Activated CD4-positive, alpha-beta T cell treated with anti-CD3 and anti-CD28 coated beads for 36 hours (primary cell): ENCODE measurements around the gene STK39. TPM values are rescaled to one million over a fixed set of nuclear protein-coding genes. Genes with fewer than 3 reads are reported as not detected.
"Not testable (repeated sequence)": the region's sequence is repeated elsewhere in the genome, so short reads cannot be mapped to it uniquely, and the experiment has no call there.

Source experiments
- ATAC-seq: fragments of 200-7000 bp; cut with Tn5 transposase; one replicate; pipeline ENCODE4 v1.10.0; 2021; ENCODE audit warnings: mild to moderate bottlenecking, moderate library complexity
- CTCF ChIA-PET: fragments of 350-600 bp; sonication (Branson Sonifier 250); formaldehyde crosslinking; loops from one replicate; lab custom pipeline; 2021; ENCODE audit warnings: antibody characterized with exemption; lab: Charles Lee
- POLR2A ChIA-PET: fragments of 350-600 bp; sonication (Branson Sonifier 250); formaldehyde crosslinking; loops from one replicate; lab custom pipeline; 2021; ENCODE audit warnings: antibody characterized with exemption, inconsistent platforms; lab: Charles Lee
- DNase-seq: peaks from one replicate; pipeline ENCODE4 v3.0.0-alpha.2; 2020
- H3K27ac Mint-ChIP-seq: one replicate; pipeline ENCODE4 v1.8.0; 2021; ENCODE audit warnings: mixed read lengths
- H3K27me3 Mint-ChIP-seq: one replicate; pipeline ENCODE4 v1.8.0; 2021; ENCODE audit warnings: mixed read lengths
- H3K36me3 Mint-ChIP-seq: one replicate; pipeline ENCODE4 v1.8.0; 2021; ENCODE audit warnings: low read depth, mixed read lengths
- H3K4me1 Mint-ChIP-seq: one replicate; pipeline ENCODE4 v1.8.0; 2021; ENCODE audit warnings: mixed read lengths
- H3K4me3 Mint-ChIP-seq: one replicate; pipeline ENCODE4 v1.8.0; 2021; ENCODE audit warnings: mild to moderate bottlenecking, moderate library complexity, mixed read lengths
- H3K9me3 Mint-ChIP-seq: one replicate; pipeline ENCODE4 v1.8.0; 2021; ENCODE audit warnings: low read depth, mixed read lengths
- intact Hi-C, 2 experiments: fragments of 100-400 bp; cut with DNase I in 1 of 2; cut with micrococcal nuclease in 1 of 2; formaldehyde crosslinking; loops; one replicate each; pipeline versions ENCODE4 v1.14.2 to v1.15.1; 2022 to 2024; cut with DNase I, micrococcal nuclease
- total RNA-seq, 2 experiments: library from RNA; stranded (reverse); gene quantifications; one replicate each; pipeline ENCODE4 v1.2.3, GENCODE V29; 2021

Gene STK39
- total RNA-seq, 2 experiments from 2014 or later = 42.1 to 44.5 TPM

DNA sequence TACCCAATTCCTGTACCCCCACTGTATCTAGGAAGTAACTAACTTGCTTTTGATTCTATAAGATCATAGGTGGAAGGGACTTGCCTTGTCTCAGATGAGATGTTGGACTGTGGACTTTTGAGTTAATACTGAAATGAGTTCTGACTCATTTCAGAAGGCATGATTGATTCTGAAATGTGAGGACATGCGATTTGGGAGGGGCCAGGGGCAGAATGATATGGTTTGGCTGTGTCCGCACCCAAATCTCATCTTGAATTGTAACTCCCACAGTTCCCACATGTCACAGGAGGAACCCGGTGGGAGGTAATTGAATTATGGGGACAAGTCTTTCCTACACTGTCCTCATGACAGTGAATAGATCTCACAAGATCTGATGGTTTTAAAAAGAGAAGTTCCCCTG, 165.9 kb downstream of the STK39 start:
- H3K27me3 Mint-ChIP-seq, DNase-seq, intact Hi-C loops, CTCF ChIA-PET, H3K4me1 Mint-ChIP-seq, ATAC-seq, H3K27ac Mint-ChIP-seq, POLR2A ChIA-PET, H3K4me3 Mint-ChIP-seq, H3K9me3 Mint-ChIP-seq: not testable (repeated sequence)
- peaks cover 20% of the 10 kb centered on the region for H3K36me3 Mint-ChIP-seq

DNA sequence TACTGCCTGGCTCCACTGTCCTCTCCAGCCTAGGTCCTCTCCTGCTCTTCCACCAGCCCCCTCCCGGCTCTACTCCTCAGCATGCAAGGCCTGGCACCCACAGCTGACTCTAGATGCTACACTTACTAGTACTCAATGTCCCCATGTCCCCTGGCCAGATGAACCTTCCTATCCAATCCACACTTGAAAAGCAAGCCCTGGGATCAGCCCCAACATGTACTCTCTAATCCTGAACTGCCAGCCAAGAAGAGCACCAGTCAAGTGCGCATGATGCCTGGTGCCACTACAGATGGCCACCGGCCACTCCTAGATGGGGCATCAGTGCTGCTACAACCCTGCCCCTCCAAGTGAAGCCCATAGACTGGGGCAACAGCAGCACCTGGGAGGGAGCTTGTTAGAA, 168.2 kb downstream of the STK39 start:
- Mint-ChIP-seq H3K27me3 (no peaks in the 10 kb centered on the region), H3K4me1 (peaks cover 8% of the 10 kb centered on the region), H3K9me3 (peaks cover 8% of the 10 kb centered on the region), H3K4me3 (no peak overlapping the region), H3K27ac (no peak overlapping the region), H3K36me3 (peaks cover 23% of the 10 kb centered on the region)
- DNase-seq (no peak), ATAC-seq (no peak)
- intact Hi-C loops = no loop called here
- ChIA-PET POLR2A (no interaction called here), CTCF (no interaction called here)

DNA sequence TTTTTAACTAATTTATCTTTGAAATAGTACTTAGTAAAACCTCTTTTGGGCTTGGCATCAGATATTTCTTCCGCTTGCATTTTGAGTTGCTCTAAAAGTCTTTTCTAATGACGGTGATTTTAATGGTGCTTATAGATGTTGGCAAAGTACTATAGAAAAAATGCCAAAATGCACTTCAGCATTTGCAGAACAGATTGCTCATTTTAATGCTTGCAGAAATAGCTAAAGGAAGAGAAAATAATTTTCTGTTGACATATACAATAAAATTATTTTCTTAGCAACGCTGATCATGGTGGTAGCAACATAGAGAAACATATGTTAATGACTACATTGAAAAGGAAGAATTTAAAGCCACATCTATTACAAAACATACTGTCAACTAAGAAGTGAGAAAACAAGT, 170.7 kb downstream of the STK39 start:
- ChIA-PET CTCF (interaction anchor here (0.6 to 2.5 kb wide), 4 partner anchors 10 to 1855 kb away, joined by 3 to 9 read pairs (median 4); no protein-coding TSS in a partner anchor), POLR2A (no interaction called here)
- Mint-ChIP-seq H3K27ac (no peak overlapping the region), H3K4me3 (no peak overlapping the region), H3K9me3 (peaks cover under 1% of the 10 kb centered on the region), H3K27me3 (no peaks in the 10 kb centered on the region), H3K36me3 (peaks cover 24% of the 10 kb centered on the region), H3K4me1 (peaks cover 4% of the 10 kb centered on the region)
- ATAC-seq (no peak), DNase-seq (no peak)
- intact Hi-C loops = no loop called here

DNA sequence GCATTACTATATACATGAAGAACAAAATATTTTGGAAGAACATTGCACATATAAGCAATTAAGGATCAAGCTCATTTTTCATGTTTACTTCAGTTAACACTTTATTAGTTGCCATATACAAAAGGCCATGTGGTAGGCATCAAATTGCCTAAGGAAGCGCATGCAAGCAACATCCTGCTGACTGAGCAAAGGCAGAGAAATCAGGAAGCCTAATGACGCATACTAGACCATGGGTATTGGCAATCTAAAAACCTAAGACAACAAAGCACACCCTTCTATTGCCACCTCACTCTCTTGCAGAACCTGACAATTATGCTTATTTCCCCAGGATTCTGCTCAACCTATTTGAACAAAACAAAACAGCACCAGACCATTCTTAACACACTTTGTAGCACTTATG, 171.9 kb downstream of the STK39 start:
- Mint-ChIP-seq H3K4me1 (no peaks in the 10 kb centered on the region), H3K4me3 (no peak overlapping the region), H3K9me3 (no peaks in the 10 kb centered on the region), H3K36me3 (peaks cover 27% of the 10 kb centered on the region), H3K27me3 (no peaks in the 10 kb centered on the region), H3K27ac (no peak overlapping the region)
- ATAC-seq (no peak), DNase-seq (no peak)
- intact Hi-C loops = no loop called here
- ChIA-PET POLR2A (no interaction called here), CTCF (interaction anchor here (1.0 to 1.3 kb wide), 2 partner anchors 13 to 34 kb away, joined by 4 read pairs; no protein-coding TSS in a partner anchor)

DNA sequence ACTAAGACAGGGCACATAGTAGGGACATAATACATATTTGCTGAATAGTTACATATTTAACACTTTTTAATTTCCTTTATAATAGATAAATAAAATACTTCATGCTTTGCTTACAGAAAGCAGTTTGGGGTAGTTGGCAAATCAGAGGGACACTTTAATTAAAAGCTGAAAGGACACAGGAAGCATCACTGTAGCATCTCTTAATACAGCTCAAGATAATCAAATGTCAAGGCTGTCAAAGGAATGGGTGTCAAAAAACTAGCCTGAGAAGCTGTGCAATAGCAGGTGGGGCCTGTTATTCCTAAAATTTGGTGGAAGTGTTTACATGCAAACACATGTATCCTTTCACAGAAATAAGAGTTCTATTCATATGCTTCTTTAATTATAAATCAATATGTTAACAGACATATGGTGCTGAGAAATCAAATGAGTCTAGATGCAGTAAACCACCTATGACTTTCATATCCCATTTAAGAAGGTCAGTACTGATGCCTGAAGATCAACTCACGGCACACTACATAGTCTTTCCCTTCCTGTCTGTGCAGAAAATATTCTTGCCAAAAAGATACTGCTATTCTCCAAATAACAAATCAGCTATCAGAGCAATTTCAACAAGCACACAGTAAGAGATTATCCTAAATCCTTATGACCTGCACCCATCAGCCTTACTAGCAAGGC, 174.6 kb downstream of the STK39 start:
- CTCF ChIA-PET = interaction anchor here (0.9 kb wide), 1 partner anchor 46 kb away, joined by 3 read pairs; no protein-coding TSS in a partner anchor
- Mint-ChIP-seq H3K27me3 (no peaks in the 10 kb centered on the region), H3K27ac (no peak overlapping the region), H3K9me3 (no peaks in the 10 kb centered on the region), H3K36me3 (peaks cover 22% of the 10 kb centered on the region), H3K4me3 (no peak overlapping the region), H3K4me1 (no peaks in the 10 kb centered on the region)
- ATAC-seq (no peak), DNase-seq (no peak)
- POLR2A ChIA-PET = no interaction called here
- intact Hi-C loops = no loop called here

DNA sequence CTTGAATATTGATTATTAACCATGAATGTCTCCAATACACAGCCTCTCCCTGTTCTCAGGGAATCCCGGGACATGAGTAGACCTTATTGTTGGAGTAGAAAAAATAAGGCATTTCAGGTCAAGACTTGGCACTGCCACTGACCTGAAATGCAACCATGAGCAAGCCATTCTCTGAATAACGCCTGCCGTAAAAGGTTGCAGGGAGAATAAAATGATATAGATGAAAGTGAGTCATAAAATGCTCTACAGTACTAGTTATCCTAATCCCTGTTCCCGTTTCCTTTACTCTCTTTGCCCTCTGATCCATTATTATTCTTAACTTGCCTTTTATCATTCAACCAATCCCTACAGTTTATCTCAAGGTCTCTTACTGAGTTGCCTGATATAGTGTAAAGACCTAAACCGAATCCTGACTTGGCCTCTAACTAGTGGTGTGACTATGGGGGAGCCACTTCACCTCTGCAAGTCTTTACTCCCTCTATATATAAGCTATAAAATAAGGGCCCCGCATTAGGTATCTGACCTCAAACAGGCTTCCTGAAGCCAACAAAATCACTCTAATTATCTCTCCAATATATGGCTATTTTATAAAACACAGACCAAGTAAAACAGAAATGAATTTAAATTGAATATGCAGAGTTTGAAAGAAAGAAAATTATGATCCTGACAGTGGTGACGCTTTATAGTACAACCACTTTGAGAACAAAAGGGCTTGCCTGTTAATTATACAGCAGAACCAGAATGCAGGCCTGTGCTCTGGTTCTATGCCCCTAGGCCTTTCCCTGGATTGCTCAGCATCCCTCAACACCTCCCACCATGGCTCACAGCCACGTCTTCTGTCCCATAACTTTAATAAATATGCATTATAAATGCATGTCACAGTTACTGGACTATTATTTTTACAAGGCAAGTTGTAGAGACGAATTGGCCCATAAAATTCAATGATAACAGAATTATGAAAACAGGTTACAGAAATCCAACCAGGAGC, 183.1 kb downstream of the STK39 start:
- Mint-ChIP-seq H3K36me3 (peaks cover 40% of the 10 kb centered on the region), H3K27me3 (no peaks in the 10 kb centered on the region), H3K4me1 (peaks cover 2% of the 10 kb centered on the region), H3K27ac (no peak overlapping the region), H3K9me3 (no peaks in the 10 kb centered on the region), H3K4me3 (no peak overlapping the region)
- no peak for ATAC-seq
- ChIA-PET CTCF (interaction anchor here (1.6 kb wide), 1 partner anchor 54 kb away, joined by 4 read pairs; no protein-coding TSS in a partner anchor), POLR2A (no interaction called here)
- intact Hi-C loops = no loop called here
- DNase-seq = no peak

DNA sequence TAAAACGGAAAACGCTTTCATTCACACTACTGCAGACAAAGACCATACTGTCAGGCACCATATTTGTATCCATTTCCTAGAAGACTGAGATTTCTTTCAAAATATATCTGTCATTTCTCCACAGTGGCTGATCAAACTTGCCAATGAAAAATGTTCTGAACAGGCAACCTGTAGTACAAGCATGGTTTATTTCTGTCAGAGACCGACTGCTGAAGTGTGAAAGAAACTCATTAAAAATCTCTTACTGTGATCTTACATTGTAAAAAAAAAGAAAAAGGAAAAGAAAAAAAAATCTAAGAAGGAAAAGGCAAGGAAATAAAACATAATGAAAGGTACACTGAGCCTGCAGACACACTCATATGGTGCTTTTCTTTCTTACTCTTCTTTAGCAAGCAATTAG, 184.5 kb downstream of the STK39 start:
- peaks cover 2% of the 10 kb centered on the region for H3K4me1 Mint-ChIP-seq
- peaks cover 38% of the 10 kb centered on the region for H3K36me3 Mint-ChIP-seq
- no peaks in the 10 kb centered on the region for H3K9me3 Mint-ChIP-seq
- DNase-seq (no peak), ATAC-seq (no peak)
- no peak overlapping the region for H3K4me3 Mint-ChIP-seq
- no peaks in the 10 kb centered on the region for H3K27me3 Mint-ChIP-seq
- ChIA-PET POLR2A (no interaction called here), CTCF (interaction anchor here (0.7 to 1.6 kb wide), 3 partner anchors 13 to 57 kb away, joined by 3 to 4 read pairs (median 4); no protein-coding TSS in a partner anchor)
- intact Hi-C loops = no loop called here
- H3K27ac Mint-ChIP-seq = no peak overlapping the region

DNA sequence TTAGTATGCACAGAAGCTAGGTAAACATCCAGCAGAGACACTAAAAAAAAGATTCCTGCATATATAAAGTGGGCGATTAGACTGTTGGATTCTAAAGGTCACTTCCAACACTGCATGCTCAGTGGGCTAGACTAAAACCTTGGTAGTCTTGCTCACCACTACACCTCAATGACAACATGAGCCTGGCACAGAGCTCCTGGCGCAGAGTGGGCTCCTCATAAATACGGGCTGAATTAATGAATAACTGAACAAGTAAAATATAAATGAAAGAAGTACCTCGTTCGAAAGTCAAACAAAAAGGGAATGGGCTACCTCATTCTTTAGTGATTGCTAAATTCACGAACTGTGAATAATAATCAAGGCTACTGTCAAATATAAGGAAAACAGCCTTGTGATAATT, 185.3 kb downstream of the STK39 start:
- Mint-ChIP-seq H3K9me3 (no peaks in the 10 kb centered on the region), H3K4me3 (no peak overlapping the region), H3K27me3 (no peaks in the 10 kb centered on the region), H3K27ac (no peak overlapping the region), H3K4me1 (peaks cover 2% of the 10 kb centered on the region), H3K36me3 (peaks cover 30% of the 10 kb centered on the region)
- ATAC-seq (no peak), DNase-seq (no peak)
- ChIA-PET POLR2A (no interaction called here), CTCF (interaction anchor here (0.6 to 1.2 kb wide), 3 partner anchors 9 to 900 kb away, joined by 3 to 4 read pairs (median 4); no protein-coding TSS in a partner anchor)
- intact Hi-C loops = no loop called here

DNA sequence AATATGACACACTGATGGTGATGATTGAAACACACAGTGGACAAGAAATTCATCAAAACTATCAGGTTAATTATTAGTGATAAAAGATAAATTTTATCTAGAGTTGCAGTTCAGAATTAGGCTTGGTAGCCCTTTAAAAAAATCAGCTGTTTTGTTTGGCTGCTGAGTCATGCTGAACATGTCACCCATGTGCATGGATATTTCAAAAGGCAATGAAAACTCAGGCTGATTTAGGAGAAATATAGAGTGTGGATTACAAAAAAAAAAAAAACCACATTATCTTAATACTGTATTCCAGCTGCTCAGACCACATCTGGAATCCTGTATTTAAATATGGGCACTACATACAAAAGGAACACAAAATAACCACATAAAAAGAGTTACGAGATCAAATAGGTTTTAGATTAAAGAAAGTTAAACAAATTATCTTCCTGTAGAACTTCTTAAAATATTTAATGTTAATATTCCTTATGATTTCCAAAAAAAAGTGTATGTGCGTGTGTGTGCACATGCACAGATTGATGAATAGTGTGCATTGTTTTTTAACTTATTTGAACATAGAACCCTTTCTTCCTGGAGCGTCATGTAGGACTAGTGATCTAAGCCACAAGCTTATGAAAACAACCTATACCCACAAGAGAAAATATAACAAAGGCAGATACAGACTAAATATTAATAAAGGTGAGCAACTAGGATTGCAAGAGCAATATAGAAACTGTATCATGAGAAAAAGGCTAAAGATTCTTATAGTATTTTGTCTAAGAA, 186.2 kb downstream of the STK39 start:
- CTCF ChIA-PET = interaction anchor here (0.6 to 1.2 kb wide), 2 partner anchors 10 to 900 kb away, joined by 3 to 4 read pairs; no protein-coding TSS in a partner anchor
- H3K27me3 Mint-ChIP-seq = no peaks in the 10 kb centered on the region
- intact Hi-C loops = no loop called here
- POLR2A ChIA-PET = no interaction called here
- H3K4me3 Mint-ChIP-seq = no peak overlapping the region
- no peaks in the 10 kb centered on the region for H3K9me3 Mint-ChIP-seq
- ATAC-seq (no peak), DNase-seq (no peak)
- no peak overlapping the region for H3K27ac Mint-ChIP-seq
- peaks cover 30% of the 10 kb centered on the region for H3K36me3 Mint-ChIP-seq
- peaks cover 4% of the 10 kb centered on the region for H3K4me1 Mint-ChIP-seq

DNA sequence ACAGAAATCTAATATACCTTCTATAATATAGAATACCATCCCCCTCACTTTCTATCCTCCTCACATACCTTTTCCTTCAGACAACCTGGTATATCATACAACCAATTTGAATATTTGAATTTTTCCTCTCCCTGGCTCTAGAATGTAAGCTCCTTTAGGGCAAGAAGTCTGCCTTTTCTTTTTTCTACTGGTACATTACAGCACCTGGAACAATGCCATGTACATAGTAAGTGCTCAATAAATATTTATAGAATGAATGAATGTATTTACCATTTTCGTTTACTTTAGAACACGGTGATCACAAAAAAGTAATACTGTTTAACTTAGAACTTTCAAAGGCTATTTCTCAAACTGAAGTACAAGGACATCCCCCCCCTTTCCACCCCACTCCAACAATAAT, 187.6 kb downstream of the STK39 start:
- DNase-seq (no peak), ATAC-seq (no peak)
- no peak overlapping the region for H3K27ac Mint-ChIP-seq
- no peak overlapping the region for H3K4me3 Mint-ChIP-seq
- ChIA-PET POLR2A (no interaction called here), CTCF (interaction anchor here (0.6 to 1.4 kb wide), 4 partner anchors 10 to 752 kb away, joined by 3 to 4 read pairs (median 3); no protein-coding TSS in a partner anchor)
- H3K36me3 Mint-ChIP-seq = peaks cover 32% of the 10 kb centered on the region
- intact Hi-C loops = no loop called here
- H3K9me3 Mint-ChIP-seq = no peaks in the 10 kb centered on the region
- peaks cover 6% of the 10 kb centered on the region for H3K4me1 Mint-ChIP-seq
- no peaks in the 10 kb centered on the region for H3K27me3 Mint-ChIP-seq

DNA sequence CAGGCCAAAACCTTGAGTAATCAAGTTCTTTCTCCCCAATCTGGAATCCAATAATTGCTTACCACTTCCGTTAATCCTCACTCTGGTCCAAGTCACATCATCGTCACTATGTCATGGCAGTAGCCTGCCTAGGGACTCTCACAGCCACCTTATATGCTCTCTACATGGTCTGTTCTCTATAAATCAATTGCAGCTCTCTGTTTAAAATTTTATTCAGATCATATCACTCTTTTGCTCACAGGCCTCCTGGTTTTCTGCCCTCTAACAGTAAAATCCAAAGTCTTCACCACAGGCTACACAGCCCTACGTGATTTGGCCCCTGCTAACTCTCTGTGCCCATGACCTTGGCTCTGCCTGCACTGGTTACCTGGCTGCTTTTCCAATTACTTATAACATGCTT, 188.7 kb downstream of the STK39 start:
- ATAC-seq (no peak), DNase-seq (no peak)
- H3K27me3 Mint-ChIP-seq = no peaks in the 10 kb centered on the region
- ChIA-PET POLR2A (no interaction called here), CTCF (no interaction called here)
- peaks cover 33% of the 10 kb centered on the region for H3K36me3 Mint-ChIP-seq
- H3K4me3 Mint-ChIP-seq = no peak overlapping the region
- no peaks in the 10 kb centered on the region for H3K9me3 Mint-ChIP-seq
- intact Hi-C loops = no loop called here
- no peak overlapping the region for H3K27ac Mint-ChIP-seq
- peaks cover 6% of the 10 kb centered on the region for H3K4me1 Mint-ChIP-seq
